SH-SY5Y (cell line): ENCODE measurements around the gene SMIM35.

Experiments used
- GATA2 ChIP-seq: IDR thresholded peaks from 2 replicates; pipeline ENCODE4 v1.6.1; 2011; ENCODE audit warnings: mild to moderate bottlenecking, low read depth, low read length
- GATA3 ChIP-seq: IDR thresholded peaks from 2 replicates; pipeline ENCODE4 v1.6.1; 2011; ENCODE audit warnings: low read depth, mild to moderate bottlenecking, low read length, moderate library complexity

- no peak for TF ChIP-seq GATA2
- TF ChIP-seq GATA3: no peak
Observed at GRCh38 chr11:118111019-118111743, 24.4 kb upstream of the SMIM35 start.
